CD4-positive, alpha-beta T cell treated with Interleukin-6 for 4 hours (primary cell): ENCODE data around the gene KLF18.
"Not testable (repeated sequence)": the region's sequence is repeated elsewhere in the genome, so short reads cannot be mapped to it uniquely, and the experiment has no call there.

Experiments
- DNase-seq: peaks from one replicate; pipeline ENCODE4 v3.0.0-alpha.2; 2020; ENCODE audit warnings: mixed read lengths

Gene KLF18

GRCh38 chr1:44119525-44119924 is 21.9 kb downstream of the KLF18 start:
- no peak for DNase-seq

GRCh38 chr1:44118682-44119081 is 22.7 kb downstream of the KLF18 start, which contains the start of gene KLF17:
KLF17 (plus strand) TSS chr1:44118821; CDS start chr1:44118908, 87 bp downstream.
- no peak for DNase-seq

GRCh38 chr1:44117272-44117671 is 24.2 kb downstream of the KLF18 start:
- not testable (repeated sequence) for DNase-seq

GRCh38 chr1:44114098-44114497 is 27.3 kb downstream of the KLF18 start:
- DNase-seq: no peak

GRCh38 chr1:44113095-44113609 is 28.3 kb downstream of the KLF18 start:
- no peak for DNase-seq

GRCh38 chr1:44112486-44112885 is 28.9 kb downstream of the KLF18 start:
- no peak for DNase-seq

- DNase-seq: no peak
These were observed 29.6 kb downstream of the KLF18 start for GRCh38 chr1:44111861-44112260.

- no peak for DNase-seq
These were observed 30.5 kb downstream of the KLF18 start for GRCh38 chr1:44110916-44111315.

- no peak for DNase-seq
These were observed 32.5 kb downstream of the KLF18 start for GRCh38 chr1:44108971-44109370.

- DNase-seq: no peak
These were observed 33.2 kb downstream of the KLF18 start for GRCh38 chr1:44108241-44108640.

GRCh38 chr1:44105810-44106209 is 35.6 kb downstream of the KLF18 start:
- DNase-seq: no peak

- no peak for DNase-seq
These were observed 37.9 kb downstream of the KLF18 start for GRCh38 chr1:44103270-44104131.

GRCh38 chr1:44101328-44101727 is 40.1 kb downstream of the KLF18 start:
- DNase-seq: no peak

GRCh38 chr1:44100183-44100868 is 41.1 kb downstream of the KLF18 start:
- no peak for DNase-seq

- no peak for DNase-seq
These were observed 47.4 kb downstream of the KLF18 start for GRCh38 chr1:44094047-44094446.

GRCh38 chr1:44090429-44091252 is 50.8 kb downstream of the KLF18 start:
- DNase-seq: no peak

- DNase-seq: no peak
These were observed 51.9 kb downstream of the KLF18 start for GRCh38 chr1:44089371-44090048.
